Measurements from ENCODE around the gene SLC25A13. TPM values are rescaled to one million over a fixed set of nuclear protein-coding genes. Genes with fewer than 3 reads are reported as not detected.

Gene SLC25A13
- total and polyA plus RNA-seq, 2 of the 8 experiments (the other 6 are each of a cell fraction or from before 2014, with no cell fraction given): 30.8 to 85.4 TPM

GRCh38 chr7:96189129-96189820 is 132.6 kb downstream of the SLC25A13 start:
- Histone ChIP-seq H2BK20ac (ENCODE audit: low read length) (no peak overlapping the region), H3K4me1 (replicated peaks in 1 of 4; ENCODE audit: control insufficient read depth in 3 of 4, insufficient read depth in 4 of 4, low read length in 3 of 4) (no peaks in the 10 kb centered on the region), H2AFZ (ENCODE audit: low read length) (no peak overlapping the region), H3K9me3 (ENCODE audit: insufficient read depth in 2 of 2, low read depth in 1 of 2, low read length in 1 of 2) (no peaks in the 10 kb centered on the region), H3K79me2 (ENCODE audit: control insufficient read depth in 1 of 2, insufficient read depth in 2 of 2, low read length in 2 of 2) (no peaks in the 10 kb centered on the region), H3K14ac (ENCODE audit: insufficient read length) (no peak overlapping the region), H4K91ac (replicated peaks; ENCODE audit: insufficient read length, low read length) (no peak overlapping the region), H4K8ac (ENCODE audit: extremely low read depth, insufficient read depth, low read length) (no peak overlapping the region), H3K4me3 (ENCODE audit: extremely low read depth in 1 of 4, insufficient read depth in 2 of 4, low read depth in 3 of 4, low read length in 4 of 4) (no peak overlapping the region), H3K18ac (ENCODE audit: extremely low read depth, low read length) (no peak overlapping the region), H3K4ac (replicated peaks; ENCODE audit: insufficient read length, low read depth, low read length) (no peak overlapping the region), H3K9ac (replicated peaks in 1 of 4; ENCODE audit: extremely low read depth in 1 of 4, low read depth in 3 of 4, low read length in 3 of 4) (no peak overlapping the region), H2BK12ac (ENCODE audit: low read depth, low read length) (no peak overlapping the region), H3K79me1 (ENCODE audit: low read depth, low read length) (no peaks in the 10 kb centered on the region), H2BK15ac (ENCODE audit: low read length) (no peak overlapping the region), H2BK120ac (replicated peaks; ENCODE audit: low read depth, low read length) (no peak overlapping the region), H2BK5ac (ENCODE audit: low read depth, low read length) (no peak overlapping the region), H3K56ac (replicated peaks; ENCODE audit: insufficient read length, low read depth, low read length) (no peak overlapping the region), H3K27me3 (replicated peaks in 1 of 4; ENCODE audit: control insufficient read depth in 3 of 4, extremely low read depth in 1 of 4, insufficient read depth in 3 of 4, low read length in 3 of 4) (no peaks in the 10 kb centered on the region), H4K5ac (ENCODE audit: insufficient read length, low read depth, low read length) (no peak overlapping the region), H3K36me3 (ENCODE audit: control insufficient read depth in 2 of 4, insufficient read depth in 4 of 4, low read length in 3 of 4) (peaks cover 0 to 18% (median 7%) of the 10 kb centered on the region in 4 experiments; a peak in 7 of 8 replicates), H3K4me2 (ENCODE audit: insufficient read depth in 1 of 2, low read depth in 2 of 2, low read length in 2 of 2) (no peak overlapping the region), H2AK5ac (ENCODE audit: low read depth, low read length) (no peak overlapping the region), H3K27ac (ENCODE audit: low read depth, low read length) (no peak overlapping the region), H3K23ac (ENCODE audit: insufficient read length) (no peak overlapping the region), H3K23me2 (ENCODE audit: low read depth, low read length) (no peaks in the 10 kb centered on the region), H4K20me1 (replicated peaks in 1 of 2; ENCODE audit: control insufficient read depth in 1 of 2, insufficient read depth in 2 of 2, low read length in 2 of 2) (no peaks in the 10 kb centered on the region)
- FAIRE-seq (no peak), DNase-seq (ENCODE audit: low read depth in 1 of 2, low spot score in 2 of 2) (no peak)
- ChIA-PET CTCF (ENCODE audit: partially characterized antibody) (interaction anchor here (0.6 to 0.8 kb wide), 3 partner anchors 10 to 468 kb away, joined by 3 read pairs; no protein-coding TSS in a partner anchor), POLR2A (ENCODE audit: partially characterized antibody) (no interaction called here)
- WGBS, 2 experiments (ENCODE audit: extremely low coverage in 1 of 2, insufficient coverage in 1 of 2, insufficient read length in 1 of 2, insufficient replicate concordance in 2 of 2, low coverage in 1 of 2, low lambda C conversion rate in 2 of 2, missing lambda C conversion rate in 1 of 2): 64% methylated on average over 4 of the region's 4 CpGs; no CpG with 5 or more reads in 1 of the 2 experiments
- TF ChIP-seq E2F6 (IDR thresholded peaks at IDR 0.05): no peak
- no peak for TF ChIP-seq BACH1 (IDR thresholded peaks at IDR 0.05; ENCODE audit: low read length)
- TF ChIP-seq CEBPB (IDR thresholded peaks at IDR 0.05; ENCODE audit: low read depth, low read length): no peak
- no peak for TF ChIP-seq TAF1 (IDR thresholded peaks at IDR 0.05; ENCODE audit: low read depth, low read length)
- no peak for TF ChIP-seq MAX (IDR thresholded peaks at IDR 0.05)
- TF ChIP-seq ATF3 (IDR thresholded peaks at IDR 0.05; ENCODE audit: insufficient read depth, low read depth, low read length): no peak
- TF ChIP-seq CTCF (IDR thresholded peaks at IDR 0.05; ENCODE audit: control extremely low read depth in 1 of 3, insufficient read depth in 1 of 3, low read depth in 1 of 3, low read length in 3 of 3): no peak
- TF ChIP-seq JUND (IDR thresholded peaks at IDR 0.05; ENCODE audit: low read length): no peak
- TF ChIP-seq EZH2 (IDR thresholded peaks at IDR 0.05; ENCODE audit: low read depth, low read length, severe bottlenecking): no peak

Measured in H1 (cell line).